CD8-positive, alpha-beta memory T cell (primary cell): Measurements from ENCODE around the gene NTM. TPM values are rescaled to one million over a fixed set of nuclear protein-coding genes. Genes with fewer than 3 reads are reported as not detected.

Source experiments
- CTCF ChIA-PET: fragments of 350-600 bp; sonication (Branson Sonifier 250); formaldehyde crosslinking; loops from one replicate; lab custom pipeline; 2021; ENCODE audit warnings: antibody characterized with exemption; lab: Charles Lee
- POLR2A ChIA-PET: fragments of 350-600 bp; sonication (Branson Sonifier 250); formaldehyde crosslinking; loops from one replicate; lab custom pipeline; 2021; ENCODE audit warnings: antibody characterized with exemption; lab: Charles Lee
- DNase-seq, 5 donors: peaks; one replicate each; pipeline versions ENCODE4 v3.0.0 to v3.0.0-alpha.2; 2020 to 2022; ENCODE audit warnings: mixed read lengths in 1 of 5
- H3K27ac ChIP-seq: one replicate; pipeline ENCODE4 v1.7.0; 2013; ENCODE audit warnings: low read depth, mild to moderate bottlenecking, low read length, moderate library complexity
- H3K27me3 ChIP-seq: 2 replicates; pipeline ENCODE4 v1.7.0; 2013; ENCODE audit warnings: low read length, mild to moderate bottlenecking; ENCODE audit not compliant: insufficient read depth, poor library complexity, severe bottlenecking
- H3K36me3 ChIP-seq: 2 replicates; pipeline ENCODE4 v1.7.0; 2013; ENCODE audit warnings: mild to moderate bottlenecking, low read length, moderate library complexity; ENCODE audit not compliant: insufficient read depth
- H3K4me1 ChIP-seq: 2 replicates; pipeline ENCODE4 v1.7.0; 2013; ENCODE audit warnings: mild to moderate bottlenecking, low read length, moderate library complexity; ENCODE audit not compliant: insufficient read depth
- H3K4me3 ChIP-seq: 2 replicates; pipeline ENCODE4 v1.7.0; 2013; ENCODE audit warnings: mild to moderate bottlenecking, low read length
- H3K9me3 ChIP-seq: 2 replicates; pipeline ENCODE4 v1.7.0; 2013; ENCODE audit warnings: mild to moderate bottlenecking, low read length
- H3K27ac Mint-ChIP-seq, 8 donors: one replicate each; pipeline ENCODE4 v1.8.0; 2020 to 2021; ENCODE audit warnings: mixed read lengths in 8 of 8, mild to moderate bottlenecking in 6 of 8, inconsistent platforms in 3 of 8, moderate library complexity in 3 of 8
- H3K27me3 Mint-ChIP-seq, 2 donors: one replicate each; pipeline ENCODE4 v1.8.0; 2020 to 2021; ENCODE audit warnings: mixed read lengths in 2 of 2, mild to moderate bottlenecking in 1 of 2, moderate library complexity in 1 of 2
- H3K36me3 Mint-ChIP-seq, 3 donors: one replicate each; pipeline ENCODE4 v1.8.0; 2020 to 2021; ENCODE audit warnings: mixed read lengths in 3 of 3, inconsistent platforms in 1 of 3, mild to moderate bottlenecking in 1 of 3
- H3K4me1 Mint-ChIP-seq, 3 donors: one replicate each; pipeline ENCODE4 v1.8.0; 2020 to 2021; ENCODE audit warnings: mixed read lengths in 3 of 3, inconsistent platforms in 1 of 3, mild to moderate bottlenecking in 1 of 3
- H3K4me3 Mint-ChIP-seq, 7 donors: one replicate each; pipeline ENCODE4 v1.8.0; 2020 to 2021; ENCODE audit warnings: mixed read lengths in 7 of 7, mild to moderate bottlenecking in 6 of 7, moderate library complexity in 4 of 7, inconsistent platforms in 2 of 7
- H3K9me3 Mint-ChIP-seq, 5 donors: one replicate each; pipeline ENCODE4 v1.8.0; 2020 to 2022; ENCODE audit warnings: mixed read lengths in 5 of 5, mild to moderate bottlenecking in 3 of 5, moderate library complexity in 2 of 5, inconsistent platforms in 1 of 5
- polyA plus RNA-seq: library from polyadenylated mRNA; unstranded; fragments of 300-500 nt; fragmentation: Illumina TruSeq; gene quantifications from one replicate; pipeline ENCODE4 v1.2.3, GENCODE V29; 2021
- total RNA-seq, 2 experiments: library from RNA; stranded (reverse); gene quantifications; one replicate each; pipeline ENCODE4 v1.2.3, GENCODE V29; 2021

Gene NTM
- total and polyA plus RNA-seq, 3 experiments from 2014 or later: not detected

DNA sequence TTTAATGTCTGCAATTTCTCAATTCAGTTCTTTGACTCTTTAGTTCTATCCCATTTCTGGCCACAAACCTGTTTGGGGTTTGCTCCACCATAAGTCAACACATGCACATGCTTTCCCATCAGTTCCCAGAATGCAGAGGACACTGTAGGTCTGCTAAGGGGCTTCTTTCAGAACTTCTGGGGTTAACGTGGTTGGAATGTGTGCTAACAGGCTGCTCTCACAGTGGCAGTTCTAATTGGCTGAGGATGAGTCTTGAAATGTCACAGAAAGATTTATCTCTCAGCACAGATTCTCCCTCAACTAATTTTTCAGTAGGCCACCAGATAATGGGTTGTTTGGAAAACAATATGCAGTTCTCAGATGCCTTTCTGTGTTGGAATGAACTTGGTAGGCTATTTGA is 703.4 kb downstream of the NTM start:
- Mint-ChIP-seq H3K27me3 (no peaks in the 10 kb centered on the region), H3K9me3 (peaks cover 0 to 12% (median 4%) of the 10 kb centered on the region in 5 donors), H3K4me1 (no peaks in the 10 kb centered on the region), H3K27ac (no peak overlapping the region), H3K36me3 (no peaks in the 10 kb centered on the region), H3K4me3 (no peak overlapping the region)
- Histone ChIP-seq H3K27me3 (no peaks in the 10 kb centered on the region), H3K9me3 (no peaks in the 10 kb centered on the region), H3K27ac (no peak overlapping the region), H3K4me3 (no peak overlapping the region), H3K36me3 (no peaks in the 10 kb centered on the region), H3K4me1 (no peaks in the 10 kb centered on the region)
- ChIA-PET POLR2A (no interaction called here), CTCF (no interaction called here)
- DNase-seq: no peak

DNA sequence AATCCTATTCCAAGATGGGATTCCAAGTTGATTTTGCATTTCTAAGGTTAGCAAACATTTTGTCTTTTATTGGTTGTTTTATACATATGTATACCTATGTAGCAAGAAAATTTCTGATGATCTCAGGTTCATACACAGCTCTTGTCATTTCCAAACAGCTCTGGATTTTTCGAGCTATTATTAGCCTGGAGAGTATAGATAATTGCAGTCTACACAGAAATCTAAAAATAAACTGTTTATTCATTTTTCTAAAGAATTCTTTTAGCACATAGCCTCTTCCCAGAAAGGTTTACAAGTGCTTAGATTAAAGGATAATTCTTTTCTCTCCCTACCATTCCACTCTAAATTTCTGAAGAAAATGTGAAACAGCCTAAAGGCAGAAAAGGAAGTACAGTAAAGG is 705.0 kb downstream of the NTM start:
- no peak for DNase-seq
- Histone ChIP-seq H3K4me3 (no peak overlapping the region), H3K36me3 (no peaks in the 10 kb centered on the region), H3K9me3 (no peaks in the 10 kb centered on the region), H3K27me3 (no peaks in the 10 kb centered on the region), H3K27ac (no peak overlapping the region), H3K4me1 (no peaks in the 10 kb centered on the region)
- no peak overlapping the region for H3K27ac Mint-ChIP-seq
- no peaks in the 10 kb centered on the region for H3K36me3 Mint-ChIP-seq
- no peaks in the 10 kb centered on the region for H3K4me1 Mint-ChIP-seq
- no peaks in the 10 kb centered on the region for H3K27me3 Mint-ChIP-seq
- no peak overlapping the region for H3K4me3 Mint-ChIP-seq
- CTCF ChIA-PET: no interaction called here
- H3K9me3 Mint-ChIP-seq: peaks cover 0 to 14% (median 7%) of the 10 kb centered on the region in 5 donors
- POLR2A ChIA-PET: no interaction called here

DNA sequence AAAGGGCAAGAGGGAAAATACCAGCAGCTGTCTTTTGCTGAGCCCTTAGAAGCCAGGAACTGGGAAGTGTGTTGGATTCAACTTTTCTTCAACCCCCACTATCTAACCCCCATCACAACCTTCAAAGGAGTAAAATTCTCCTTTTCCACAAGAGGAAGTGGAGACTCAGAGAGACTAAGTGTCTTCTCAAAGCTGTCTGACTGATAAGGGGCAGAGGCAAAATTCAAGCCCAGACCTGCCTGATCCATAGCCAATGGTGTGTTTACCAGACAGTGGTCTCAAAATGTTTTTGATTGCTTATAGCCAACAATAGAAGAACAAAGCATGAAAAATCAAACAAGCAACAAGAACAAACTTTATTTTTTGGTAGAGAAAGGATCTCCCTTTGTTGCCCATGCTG is 707.0 kb downstream of the NTM start:
- no peaks in the 10 kb centered on the region for H3K36me3 ChIP-seq
- no peaks in the 10 kb centered on the region for H3K27me3 ChIP-seq
- Mint-ChIP-seq H3K9me3 (peaks cover 0 to 14% (median 7%) of the 10 kb centered on the region in 5 donors), H3K4me1 (no peaks in the 10 kb centered on the region), H3K4me3 (no peak overlapping the region), H3K27me3 (no peaks in the 10 kb centered on the region), H3K27ac (no peak overlapping the region), H3K36me3 (no peaks in the 10 kb centered on the region)
- no peak overlapping the region for H3K27ac ChIP-seq
- no peaks in the 10 kb centered on the region for H3K9me3 ChIP-seq
- POLR2A ChIA-PET: no interaction called here
- CTCF ChIA-PET: no interaction called here
- DNase-seq: no peak
- H3K4me1 ChIP-seq: no peaks in the 10 kb centered on the region
- H3K4me3 ChIP-seq: no peak overlapping the region

DNA sequence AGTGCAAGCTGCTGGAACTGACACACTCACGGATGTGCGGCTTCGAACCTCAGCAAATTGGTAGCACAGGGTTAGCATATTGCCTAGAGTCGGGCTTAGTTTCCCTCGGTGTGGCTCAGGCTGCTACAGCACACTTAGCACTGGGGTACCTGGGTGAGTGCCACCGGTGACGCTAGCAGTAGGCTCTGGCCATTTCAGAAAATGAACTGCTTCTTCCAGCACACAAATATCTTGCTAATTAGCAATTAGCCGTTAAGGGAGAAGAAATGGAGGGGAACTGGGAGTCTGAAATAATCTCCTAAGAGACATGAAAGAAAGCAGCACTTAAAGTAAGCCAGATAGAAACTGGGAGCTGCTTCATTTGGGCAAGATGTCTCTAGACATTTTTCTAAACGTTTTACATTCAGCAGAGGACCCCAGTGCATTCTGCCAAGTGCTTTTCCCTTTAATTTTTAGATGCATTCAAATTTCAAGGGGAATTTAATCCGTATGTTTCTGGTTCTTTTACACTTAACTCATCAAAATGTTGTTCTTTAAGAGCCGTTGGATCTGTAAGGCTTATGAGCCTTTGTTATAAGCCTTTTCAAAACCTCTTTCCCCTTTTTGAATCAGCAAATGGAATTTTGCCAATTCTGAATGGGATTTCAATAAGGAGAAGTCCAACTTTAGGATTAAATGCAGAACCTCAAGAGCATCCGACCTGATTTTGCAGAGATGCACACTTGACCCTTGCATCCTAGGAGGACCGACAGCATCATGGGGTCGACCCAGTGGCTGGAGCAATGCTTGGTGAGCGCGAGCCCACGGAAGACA is 708.1 kb downstream of the NTM start:
- H3K27me3 ChIP-seq: no peaks in the 10 kb centered on the region
- Mint-ChIP-seq H3K4me3 (no peak overlapping the region), H3K36me3 (no peaks in the 10 kb centered on the region), H3K9me3 (peaks cover 0 to 15% (median 11%) of the 10 kb centered on the region in 5 donors), H3K4me1 (no peaks in the 10 kb centered on the region), H3K27ac (no peak overlapping the region), H3K27me3 (no peaks in the 10 kb centered on the region)
- CTCF ChIA-PET: no interaction called here
- H3K36me3 ChIP-seq: no peaks in the 10 kb centered on the region
- H3K4me1 ChIP-seq: no peaks in the 10 kb centered on the region
- POLR2A ChIA-PET: no interaction called here
- DNase-seq: no peak
- H3K4me3 ChIP-seq: no peak overlapping the region
- no peaks in the 10 kb centered on the region for H3K9me3 ChIP-seq
- H3K27ac ChIP-seq: no peak overlapping the region

DNA sequence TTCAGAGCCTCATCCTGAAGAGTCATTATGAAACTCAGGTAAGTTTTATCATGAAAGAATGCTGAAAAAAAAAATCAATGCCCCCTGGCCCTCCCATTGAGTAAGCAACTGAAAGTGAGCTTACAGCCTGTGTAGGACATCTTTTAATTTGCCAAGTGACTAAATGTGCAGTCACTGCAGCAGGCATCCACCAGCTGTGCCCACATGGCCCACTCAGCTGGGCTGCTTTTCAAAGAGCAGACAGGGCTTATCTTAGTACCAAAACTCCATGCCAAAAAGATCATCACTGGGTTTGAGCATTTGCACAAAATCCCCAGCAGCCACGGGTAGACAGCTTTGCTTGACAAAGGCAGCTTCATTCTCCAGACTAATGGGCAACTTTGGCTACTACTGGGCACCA is 709.7 kb downstream of the NTM start:
- Histone ChIP-seq H3K27ac (no peak overlapping the region), H3K9me3 (no peaks in the 10 kb centered on the region), H3K4me1 (no peaks in the 10 kb centered on the region), H3K4me3 (no peak overlapping the region), H3K27me3 (no peaks in the 10 kb centered on the region), H3K36me3 (no peaks in the 10 kb centered on the region)
- H3K9me3 Mint-ChIP-seq: peaks cover 2 to 18% (median 10%) of the 10 kb centered on the region in 5 donors
- H3K36me3 Mint-ChIP-seq: no peaks in the 10 kb centered on the region
- ChIA-PET POLR2A (no interaction called here), CTCF (no interaction called here)
- no peak for DNase-seq
- H3K27me3 Mint-ChIP-seq: no peaks in the 10 kb centered on the region
- H3K4me3 Mint-ChIP-seq: no peak overlapping the region
- no peaks in the 10 kb centered on the region for H3K4me1 Mint-ChIP-seq
- H3K27ac Mint-ChIP-seq: no peak overlapping the region

DNA sequence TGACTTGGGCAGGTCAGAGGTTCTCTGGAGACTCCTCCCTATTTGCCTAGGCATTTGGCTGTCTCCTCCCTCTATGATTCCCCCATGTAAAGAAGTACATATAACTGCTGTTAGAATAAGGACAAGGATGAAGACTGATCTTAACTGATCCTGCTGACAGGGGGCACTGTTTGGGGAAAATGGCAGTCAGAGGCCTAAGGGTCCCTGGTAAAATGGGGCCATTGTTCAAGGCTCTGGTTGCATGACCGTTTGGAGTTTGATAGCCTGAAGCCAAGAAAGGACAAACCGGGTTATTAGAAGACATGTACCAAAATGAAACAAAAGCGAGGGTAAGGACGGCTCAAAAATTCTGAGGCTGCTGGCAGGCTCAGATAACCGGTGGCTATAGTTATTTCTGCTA is 712.2 kb downstream of the NTM start:
- no peak overlapping the region for H3K27ac ChIP-seq
- peaks cover 6 to 30% (median 16%) of the 10 kb centered on the region in 5 donors for H3K9me3 Mint-ChIP-seq
- CTCF ChIA-PET: no interaction called here
- no peaks in the 10 kb centered on the region for H3K36me3 Mint-ChIP-seq
- no peak overlapping the region for H3K27ac Mint-ChIP-seq
- no peaks in the 10 kb centered on the region for H3K36me3 ChIP-seq
- H3K4me3 Mint-ChIP-seq: no peak overlapping the region
- no peaks in the 10 kb centered on the region for H3K4me1 ChIP-seq
- no peaks in the 10 kb centered on the region for H3K27me3 Mint-ChIP-seq
- H3K4me3 ChIP-seq: no peak overlapping the region
- no peaks in the 10 kb centered on the region for H3K4me1 Mint-ChIP-seq
- POLR2A ChIA-PET: no interaction called here
- no peaks in the 10 kb centered on the region for H3K27me3 ChIP-seq
- no peak for DNase-seq
- no peaks in the 10 kb centered on the region for H3K9me3 ChIP-seq

DNA sequence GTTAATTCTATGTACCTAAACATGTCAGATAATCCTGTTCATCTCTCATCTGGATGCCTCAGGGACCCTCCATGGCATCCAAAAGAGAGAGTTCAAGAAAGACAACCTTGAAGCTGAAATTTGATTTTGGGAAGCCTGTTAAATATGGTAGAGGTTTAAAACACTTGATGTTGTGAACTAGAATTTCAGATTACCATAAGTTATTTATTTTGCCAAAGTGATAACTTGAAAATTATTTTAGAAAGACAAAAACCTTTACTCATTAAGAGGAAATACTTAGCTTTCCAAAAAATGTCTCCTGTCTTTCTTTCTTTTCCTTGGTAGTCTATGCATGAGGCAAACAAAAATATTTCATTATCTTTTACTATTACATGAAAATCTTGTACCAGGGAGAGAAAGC is 714.0 kb downstream of the NTM start:
- Mint-ChIP-seq H3K4me1 (no peaks in the 10 kb centered on the region), H3K9me3 (peaks cover 4 to 30% (median 18%) of the 10 kb centered on the region in 5 donors), H3K36me3 (no peaks in the 10 kb centered on the region), H3K27me3 (no peaks in the 10 kb centered on the region), H3K4me3 (no peak overlapping the region), H3K27ac (no peak overlapping the region)
- no peaks in the 10 kb centered on the region for H3K4me1 ChIP-seq
- no peak for DNase-seq
- POLR2A ChIA-PET: no interaction called here
- no peak overlapping the region for H3K4me3 ChIP-seq
- H3K9me3 ChIP-seq: no peaks in the 10 kb centered on the region
- no peaks in the 10 kb centered on the region for H3K27me3 ChIP-seq
- no peak overlapping the region for H3K27ac ChIP-seq
- CTCF ChIA-PET: no interaction called here
- H3K36me3 ChIP-seq: no peaks in the 10 kb centered on the region

DNA sequence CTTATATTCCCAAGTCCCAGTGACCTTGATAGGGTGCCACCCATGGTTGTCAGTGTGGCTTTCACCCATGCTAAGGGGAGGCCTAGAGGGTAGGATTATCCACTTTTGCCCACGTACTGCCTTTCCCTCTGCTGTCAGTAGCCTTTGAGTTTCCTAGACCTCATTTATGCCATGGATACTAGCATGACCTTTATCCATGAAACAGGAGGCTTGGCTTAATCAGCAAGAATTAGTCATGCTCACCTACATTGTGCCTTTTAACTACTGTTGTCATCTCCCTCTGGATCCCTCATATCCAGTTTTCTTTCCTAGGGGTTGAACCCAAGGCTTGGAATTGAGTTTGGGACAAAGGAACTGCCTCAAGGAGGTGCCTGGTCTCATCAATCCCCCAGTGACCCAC is 716.7 kb downstream of the NTM start:
- Histone ChIP-seq H3K4me1 (no peaks in the 10 kb centered on the region), H3K27ac (no peak overlapping the region), H3K36me3 (no peaks in the 10 kb centered on the region), H3K4me3 (no peak overlapping the region), H3K9me3 (no peaks in the 10 kb centered on the region), H3K27me3 (no peaks in the 10 kb centered on the region)
- H3K9me3 Mint-ChIP-seq: peaks cover 4 to 25% (median 14%) of the 10 kb centered on the region in 5 donors
- CTCF ChIA-PET: no interaction called here
- H3K36me3 Mint-ChIP-seq: no peaks in the 10 kb centered on the region
- no peaks in the 10 kb centered on the region for H3K4me1 Mint-ChIP-seq
- no peak overlapping the region for H3K27ac Mint-ChIP-seq
- DNase-seq: no peak
- POLR2A ChIA-PET: no interaction called here
- H3K27me3 Mint-ChIP-seq: no peaks in the 10 kb centered on the region
- no peak overlapping the region for H3K4me3 Mint-ChIP-seq
